LNCAP (cell line): ENCODE results near the gene JMJD8.

Experiments
- TF ChIP-seq, protein P1 (sequence below): fragments of 450-650 bp; IDR thresholded peaks from 2 replicates; pipeline ENCODE4 v1.5.1; 2017; ENCODE audit warnings: mild to moderate bottlenecking

Gene JMJD8

DNA sequence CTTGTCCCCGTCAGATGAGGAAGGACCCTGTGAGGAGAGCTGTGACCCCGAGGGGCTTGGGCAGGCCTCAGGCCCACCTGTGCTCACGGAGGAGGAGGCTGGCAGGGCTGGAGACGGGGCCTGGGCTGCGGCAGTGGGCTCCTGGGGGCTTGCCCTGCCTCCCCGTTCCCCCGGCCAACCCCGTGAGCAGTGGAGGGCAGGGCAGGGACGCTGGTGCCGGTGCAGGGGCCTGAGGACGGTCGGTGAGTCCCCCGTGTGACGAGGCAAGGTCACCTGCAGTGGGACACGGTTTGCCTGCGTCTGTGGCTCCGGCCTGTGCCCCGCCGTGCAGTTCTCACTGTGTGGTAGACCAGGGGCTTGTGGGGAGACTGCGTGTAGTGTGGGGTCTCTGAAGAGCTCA, 24.5 kb downstream of the JMJD8 start:
- TF ChIP-seq, protein P1, sequence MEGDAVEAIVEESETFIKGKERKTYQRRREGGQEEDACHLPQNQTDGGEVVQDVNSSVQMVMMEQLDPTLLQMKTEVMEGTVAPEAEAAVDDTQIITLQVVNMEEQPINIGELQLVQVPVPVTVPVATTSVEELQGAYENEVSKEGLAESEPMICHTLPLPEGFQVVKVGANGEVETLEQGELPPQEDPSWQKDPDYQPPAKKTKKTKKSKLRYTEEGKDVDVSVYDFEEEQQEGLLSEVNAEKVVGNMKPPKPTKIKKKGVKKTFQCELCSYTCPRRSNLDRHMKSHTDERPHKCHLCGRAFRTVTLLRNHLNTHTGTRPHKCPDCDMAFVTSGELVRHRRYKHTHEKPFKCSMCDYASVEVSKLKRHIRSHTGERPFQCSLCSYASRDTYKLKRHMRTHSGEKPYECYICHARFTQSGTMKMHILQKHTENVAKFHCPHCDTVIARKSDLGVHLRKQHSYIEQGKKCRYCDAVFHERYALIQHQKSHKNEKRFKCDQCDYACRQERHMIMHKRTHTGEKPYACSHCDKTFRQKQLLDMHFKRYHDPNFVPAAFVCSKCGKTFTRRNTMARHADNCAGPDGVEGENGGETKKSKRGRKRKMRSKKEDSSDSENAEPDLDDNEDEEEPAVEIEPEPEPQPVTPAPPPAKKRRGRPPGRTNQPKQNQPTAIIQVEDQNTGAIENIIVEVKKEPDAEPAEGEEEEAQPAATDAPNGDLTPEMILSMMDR: no peak

DNA sequence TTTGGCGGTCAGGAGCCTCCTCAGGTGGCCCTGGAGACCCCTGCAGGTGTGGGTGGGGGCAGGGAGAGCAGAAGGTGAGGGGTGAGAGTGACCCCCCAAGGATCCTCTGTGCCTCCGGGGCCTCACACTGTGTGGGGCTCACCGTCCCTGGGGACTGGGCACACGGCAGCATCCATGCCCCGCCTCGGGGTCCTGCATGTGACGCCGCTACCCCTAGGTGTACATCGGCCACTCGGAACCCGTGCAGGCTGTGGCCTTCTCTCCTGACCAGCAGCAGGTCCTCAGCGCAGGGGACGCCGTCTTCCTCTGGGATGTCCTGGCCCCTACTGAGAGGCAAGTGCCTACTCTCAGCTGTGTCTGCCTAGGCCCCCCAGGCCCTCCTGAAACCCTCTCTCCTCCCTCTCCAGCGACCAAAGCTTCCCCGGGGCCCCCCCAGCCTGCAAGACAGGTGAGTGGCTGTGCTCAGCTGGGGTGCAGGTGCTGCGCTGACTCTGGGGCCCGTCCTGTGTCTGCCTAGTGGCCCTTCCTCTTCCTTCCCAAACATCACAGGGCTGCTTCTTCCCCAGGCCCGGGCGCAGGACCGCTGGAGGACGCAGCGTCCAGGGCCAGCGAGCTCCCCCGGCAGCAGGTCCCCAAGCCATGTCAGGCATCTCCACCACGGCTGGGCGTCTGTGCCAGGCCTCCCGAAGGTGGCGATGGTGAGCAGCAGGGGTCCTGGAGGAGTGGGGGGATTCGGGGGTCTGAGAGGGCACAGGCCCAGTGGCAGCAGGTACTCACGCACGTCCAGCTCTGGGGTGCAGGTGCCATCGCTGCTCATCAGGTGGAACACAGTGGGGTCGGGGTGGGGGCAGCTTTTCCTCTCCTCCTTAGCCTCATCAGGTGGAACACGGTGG, 25.2 kb downstream of the JMJD8 start:
- TF ChIP-seq, protein P1: peak; percentile 17; the same call in 1 of the 2 replicates

DNA sequence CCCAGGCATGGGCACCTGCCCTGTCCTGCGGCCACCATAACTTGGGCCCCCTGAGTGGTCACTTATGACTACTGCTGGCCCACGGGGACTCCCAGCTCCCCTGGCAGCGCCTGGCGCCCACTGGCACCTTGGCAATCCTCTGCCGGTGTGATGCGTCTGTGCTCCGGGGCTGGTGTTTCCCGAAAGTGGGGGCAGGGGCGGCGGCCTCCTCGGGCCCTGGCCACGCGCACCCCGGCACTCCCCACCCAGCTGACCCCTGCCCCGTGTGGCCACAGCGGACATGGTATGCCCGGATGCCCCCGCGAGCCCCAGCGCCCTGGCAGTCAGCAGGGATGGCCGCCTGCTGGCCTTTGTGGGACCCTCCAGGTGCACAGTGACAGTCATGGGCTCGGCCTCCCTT, 26.6 kb downstream of the JMJD8 start:
- TF ChIP-seq, protein P1: no peak

DNA sequence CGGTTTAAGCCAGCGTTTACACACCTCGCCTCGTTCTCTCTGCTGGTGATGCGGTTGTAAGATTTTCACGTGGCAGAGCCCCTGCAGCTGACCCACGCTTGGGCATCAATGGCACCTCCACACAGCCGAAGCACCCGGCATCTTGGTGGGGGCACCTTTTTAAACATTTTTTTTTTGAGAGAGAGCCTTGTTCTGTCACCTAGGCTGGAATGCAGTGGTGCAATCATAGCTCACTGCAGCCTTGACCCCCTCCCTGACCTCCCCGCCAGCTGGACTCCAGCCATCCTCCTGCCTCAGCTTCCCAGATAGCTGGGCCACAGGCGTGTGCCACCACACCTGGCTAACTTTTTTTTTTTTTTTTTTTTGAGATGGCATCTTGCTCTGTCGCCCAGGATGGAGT, 30.1 kb downstream of the JMJD8 start:
- TF ChIP-seq, protein P1: no peak

DNA sequence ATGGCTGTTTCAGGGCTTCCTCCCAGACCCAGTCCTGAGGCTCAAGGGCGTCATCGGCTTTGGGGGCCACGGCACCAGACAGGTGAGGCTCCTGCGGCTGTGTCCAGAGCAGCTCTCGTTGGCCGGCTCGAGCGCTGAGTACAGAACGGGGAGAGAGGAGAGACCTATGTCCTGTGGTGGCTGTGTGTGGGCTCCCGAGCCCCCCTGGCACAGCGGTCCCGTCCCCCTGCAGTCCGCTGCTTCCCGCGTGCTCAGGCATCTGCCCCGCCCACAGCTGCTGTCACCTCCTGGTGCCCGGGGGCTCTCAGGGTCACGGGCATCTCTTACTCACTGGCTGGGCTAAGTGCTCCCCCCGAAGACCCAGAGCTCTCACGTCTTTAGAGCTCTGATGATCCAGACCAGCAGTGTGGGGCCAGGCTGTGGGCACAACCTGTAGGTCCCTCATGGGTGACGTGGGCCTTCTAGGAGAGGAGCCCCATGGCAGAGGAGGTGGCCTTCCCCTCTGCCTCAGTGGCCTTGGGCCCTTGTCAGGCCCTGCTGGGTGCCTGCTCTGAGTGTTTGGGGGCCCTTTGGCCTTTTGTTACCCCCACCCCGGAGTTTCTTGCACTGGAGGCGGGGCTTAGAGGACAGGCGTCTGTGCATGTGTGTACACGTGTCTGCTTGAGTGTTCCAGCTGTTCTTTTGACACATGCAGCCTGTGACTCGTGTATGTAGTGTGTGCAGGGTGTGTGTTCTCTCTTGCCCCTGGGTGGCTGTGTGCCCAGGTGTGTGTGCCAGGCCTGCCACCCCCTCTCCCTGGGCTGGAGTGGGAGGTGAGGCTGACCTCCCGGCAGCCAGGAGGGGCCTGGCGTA, 31.5 kb downstream of the JMJD8 start:
- TF ChIP-seq, protein P1: no peak

DNA sequence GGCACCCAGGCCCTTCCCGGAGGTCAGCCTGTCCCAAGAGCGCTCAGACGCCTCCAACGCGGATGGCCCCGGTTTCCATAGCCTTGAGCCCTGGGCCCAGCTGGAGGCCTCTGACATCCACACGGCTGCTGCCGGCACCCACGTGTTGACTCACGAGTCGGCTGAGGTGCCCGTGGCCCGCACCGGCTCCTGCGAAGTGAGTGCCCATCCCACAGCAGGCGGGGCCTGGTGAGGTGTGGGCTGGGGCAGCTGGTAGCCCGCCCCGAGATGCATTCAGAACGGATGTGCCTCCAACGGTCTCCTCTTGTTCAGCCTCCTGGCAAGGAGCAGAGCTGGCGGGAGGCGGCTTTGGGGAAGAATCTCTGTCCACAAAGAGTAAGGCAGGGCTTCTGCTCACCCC, 32.3 kb downstream of the JMJD8 start:
- TF ChIP-seq, protein P1: no peak

DNA sequence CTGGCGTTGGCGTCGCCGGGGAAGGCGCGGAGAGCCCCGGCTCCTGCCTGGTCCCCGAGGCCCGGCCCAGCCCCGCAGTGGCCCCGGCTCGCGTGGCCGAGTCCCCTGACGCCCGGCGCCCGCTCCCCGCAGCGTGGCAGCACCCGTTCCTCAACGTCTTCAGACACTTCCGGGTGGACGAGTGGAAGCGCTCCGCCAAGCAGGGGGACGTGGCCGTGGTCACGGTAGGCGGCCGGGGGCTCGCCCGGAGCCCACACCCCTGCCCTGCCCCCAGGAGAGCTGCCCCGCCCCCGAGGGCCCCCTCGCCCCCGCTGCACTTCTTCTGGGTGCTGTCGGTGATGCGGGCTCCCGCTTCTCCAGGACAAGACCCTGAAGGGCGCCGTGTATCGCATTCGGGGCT, 34.5 kb downstream of the JMJD8 start:
- TF ChIP-seq, protein P1: no peak
